DMS 273 (cell line): Measurements from ENCODE around the gene VIPAS39.
A peak's percentile ranks its signal among the peaks of the same experiment; 100 is the strongest.

Source experiments
- DNase-seq: peaks from one replicate; lab custom pipeline; 2025; ENCODE audit not compliant: unreplicated experiment; lab: John Stamatoyannopoulos, UW

Gene VIPAS39

GRCh38 chr14:77406718-77407117, 50.7 kb downstream of the VIPAS39 start:
- DNase-seq, result no peak

- DNase-seq, result no peak
These were observed 51.3 kb downstream of the VIPAS39 start for GRCh38 chr14:77406086-77406485.

GRCh38 chr14:77403768-77404167, 53.6 kb downstream of the VIPAS39 start:
- peak; percentile 10 for DNase-seq

- no peak for DNase-seq
These were observed 57.2 kb downstream of the VIPAS39 start for GRCh38 chr14:77400216-77400615.

- DNase-seq, result no peak
These were observed 67.2 kb downstream of the VIPAS39 start for GRCh38 chr14:77390188-77390587.

GRCh38 chr14:77378701-77379100, 78.7 kb downstream of the VIPAS39 start:
- no peak for DNase-seq

- DNase-seq, result no peak
These were observed 79.9 kb downstream of the VIPAS39 start for GRCh38 chr14:77377502-77377844.

- DNase-seq, result peak; percentile 94
These were observed 80.5 kb downstream of the VIPAS39 start, which contains the start of the genes SAMD15 and TMED8 for GRCh38 chr14:77376771-77377501. Gene SAMD15, plus strand, starts transcription at chr14:77377379. Its CDS starts 40 bp downstream, at chr14:77377419. Gene TMED8, minus strand, starts transcription at chr14:77377094. Its CDS starts 41 bp downstream, at chr14:77377053.
